ENCODE data around the gene MOSMO.
"Not testable (repeated sequence)": the region's sequence is repeated elsewhere in the genome, so short reads cannot be mapped to it uniquely, and the experiment has no call there.

The MOSMO gene

DNA sequence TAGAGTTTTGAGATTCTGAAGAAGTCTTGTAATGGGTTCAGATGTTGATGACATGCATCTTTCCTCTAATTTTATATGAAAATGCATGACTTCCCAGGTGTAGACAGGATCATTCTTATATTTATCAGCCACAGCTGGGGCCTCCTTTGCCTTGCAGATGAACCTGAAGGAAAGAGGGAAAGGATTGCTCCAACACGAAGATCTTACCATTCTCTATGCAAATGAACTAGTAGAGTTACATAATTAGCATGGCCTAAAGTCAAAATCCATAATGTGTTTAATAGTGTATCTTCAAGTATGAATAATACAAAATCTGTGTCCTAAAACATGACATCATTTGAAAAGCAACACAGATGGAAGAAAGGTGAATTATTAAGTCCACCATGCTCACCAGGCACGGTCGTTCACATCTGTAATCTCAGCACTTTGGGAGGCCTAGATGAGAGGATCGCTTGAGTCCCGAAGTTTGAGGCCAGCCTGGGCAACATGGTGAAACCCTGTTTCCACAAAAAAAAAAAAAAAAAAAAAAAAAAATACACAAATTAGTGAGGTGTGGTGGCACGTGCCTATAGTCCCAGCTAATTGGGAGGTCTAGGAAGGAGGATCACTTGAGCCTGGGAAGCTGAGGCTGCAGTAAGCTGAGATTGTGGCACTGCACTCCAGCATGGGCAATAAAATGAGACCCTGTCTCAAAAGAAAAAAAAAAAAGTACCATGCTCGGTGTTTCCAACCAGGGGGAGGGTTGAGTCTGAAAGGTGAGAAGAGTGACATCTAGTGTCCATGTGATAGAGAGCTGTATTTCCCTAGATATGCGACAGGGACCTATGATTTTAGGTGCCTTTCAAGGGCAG is 90.7 kb downstream of the MOSMO start:
- no peak for DNase-seq

DNA sequence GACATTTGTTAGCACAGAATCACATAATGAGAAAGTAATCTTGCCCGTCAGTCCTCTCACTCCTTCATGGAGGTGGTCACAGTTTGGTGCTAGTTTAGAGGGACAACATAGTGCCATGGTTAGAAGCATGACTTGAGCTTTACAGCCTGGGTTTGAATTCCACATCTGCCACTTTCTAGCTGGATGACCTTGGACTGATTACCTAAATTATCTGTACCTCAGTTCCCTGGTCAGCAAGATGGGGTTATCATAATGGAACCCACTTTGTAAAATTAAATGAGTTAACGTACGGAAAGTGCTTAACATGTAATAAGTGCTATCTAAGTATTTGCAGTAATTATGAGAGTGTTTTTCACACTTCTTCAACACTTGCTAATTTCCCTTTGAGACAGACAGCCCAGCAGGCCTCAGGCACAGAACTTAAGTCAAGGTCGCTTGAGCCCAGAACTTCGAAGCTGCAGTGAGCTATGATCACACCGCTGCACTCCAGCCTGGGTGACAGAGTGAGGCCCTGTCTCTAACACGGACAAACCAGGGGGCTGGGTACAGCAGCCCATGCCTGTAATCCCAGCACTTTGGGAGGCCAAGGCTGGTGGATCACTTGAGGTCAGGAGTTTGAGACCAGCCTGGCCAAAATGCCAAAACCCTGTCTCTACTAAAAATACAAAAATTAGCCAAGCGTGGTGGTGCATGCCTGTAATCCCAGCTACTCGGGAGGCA is 91.5 kb downstream of the MOSMO start:
- no peak for DNase-seq

DNA sequence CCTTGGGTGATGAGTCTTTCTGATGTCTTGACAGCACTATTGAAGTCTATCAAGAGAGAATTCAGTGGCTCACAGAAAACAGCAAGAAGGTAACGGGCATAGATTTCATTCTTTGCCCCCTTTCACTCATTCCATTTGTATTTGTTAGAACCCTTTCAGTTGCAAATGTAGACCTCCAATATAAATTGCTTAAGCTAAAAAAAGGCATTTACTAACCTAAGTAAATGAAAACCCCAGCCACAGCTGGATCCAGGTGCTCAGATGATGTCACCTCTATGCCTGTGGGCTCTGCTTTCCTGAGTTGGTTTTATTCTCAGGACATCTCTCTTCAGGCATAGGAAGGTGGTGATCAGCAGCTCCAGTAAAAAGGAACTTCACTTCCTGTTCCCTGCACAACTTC is 95.5 kb downstream of the MOSMO start:
- no peak for DNase-seq

DNA sequence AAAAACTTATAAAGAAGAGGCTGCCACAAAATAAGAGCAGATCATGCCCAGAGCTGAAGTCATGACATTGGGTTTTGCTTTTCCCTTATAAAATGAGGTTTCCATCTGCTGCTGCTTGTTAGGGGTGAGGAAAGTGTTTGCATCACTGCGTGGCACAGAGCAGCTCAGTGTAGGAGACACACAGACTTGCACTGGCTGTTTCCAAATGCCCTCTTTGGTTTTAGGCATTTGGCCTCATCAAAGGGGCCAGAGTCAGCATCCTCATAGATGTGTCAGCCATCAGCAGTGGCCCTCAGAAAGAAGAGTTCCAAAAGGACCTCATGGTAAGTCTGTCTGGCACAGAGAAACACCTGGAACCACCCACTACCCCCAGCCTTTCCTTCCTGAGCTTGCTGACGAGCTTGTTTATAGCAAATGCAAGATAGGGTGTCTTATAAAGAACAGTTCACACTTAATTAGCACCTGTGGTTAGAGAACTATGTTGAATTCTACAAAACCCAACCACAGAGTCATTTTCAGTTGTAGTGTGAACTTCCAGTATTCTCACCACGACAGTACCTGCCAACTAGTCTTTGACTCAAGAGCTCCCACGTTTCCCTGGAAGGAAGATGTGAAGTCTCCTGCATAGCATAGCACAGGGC is 101.5 kb downstream of the MOSMO start:
- DNase-seq: no peak

DNA sequence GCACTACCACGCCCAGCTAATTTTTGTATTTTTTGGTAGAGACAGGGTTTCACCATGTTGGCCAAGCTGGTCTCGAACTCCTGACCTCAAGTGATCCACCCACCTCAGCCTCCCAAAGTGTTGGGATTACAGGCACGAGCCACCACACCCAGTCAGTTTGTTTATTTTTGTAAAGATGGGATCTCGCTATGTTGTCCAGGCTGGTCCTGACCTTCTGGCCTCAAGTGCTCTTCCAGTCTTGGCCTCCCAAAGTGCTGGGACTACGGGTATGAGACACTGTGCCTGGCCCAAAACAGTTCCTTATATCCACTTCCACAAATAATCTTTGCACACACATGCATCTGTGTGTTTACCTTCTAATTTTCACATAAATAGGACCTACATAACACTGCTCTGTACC is 103.7 kb downstream of the MOSMO start:
- DNase-seq: not testable (repeated sequence)

DNA sequence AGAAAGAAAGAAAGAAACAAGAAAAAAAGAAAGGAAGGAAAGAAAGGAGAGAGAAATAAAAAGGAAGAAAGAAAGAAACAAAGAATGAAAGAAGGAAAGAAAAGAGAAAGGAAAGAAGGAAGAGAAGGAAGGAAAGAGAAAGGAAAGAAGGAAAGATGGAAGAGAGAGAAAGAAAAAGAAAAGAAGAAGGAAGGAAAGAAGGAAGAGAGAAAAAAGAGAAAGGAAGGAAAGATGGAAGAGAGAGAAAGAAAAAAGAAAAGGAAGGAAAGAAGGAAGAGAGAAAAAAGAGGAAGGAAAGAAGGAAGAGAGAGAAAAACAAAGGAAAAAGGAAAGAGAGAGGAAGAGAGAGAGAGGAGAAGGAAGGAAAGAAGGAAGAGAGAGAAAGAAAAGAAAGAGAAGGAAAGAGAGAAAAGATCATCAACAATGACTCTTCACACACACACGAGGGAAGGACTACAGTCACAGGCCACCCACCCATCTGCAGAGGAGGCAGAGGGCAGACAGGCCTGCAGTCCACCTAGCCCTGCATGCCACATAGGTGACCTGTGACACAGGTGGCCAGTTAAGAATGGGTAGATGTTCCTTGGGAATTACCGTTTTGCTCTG is 108.3 kb downstream of the MOSMO start:
- no peak for DNase-seq

DNA sequence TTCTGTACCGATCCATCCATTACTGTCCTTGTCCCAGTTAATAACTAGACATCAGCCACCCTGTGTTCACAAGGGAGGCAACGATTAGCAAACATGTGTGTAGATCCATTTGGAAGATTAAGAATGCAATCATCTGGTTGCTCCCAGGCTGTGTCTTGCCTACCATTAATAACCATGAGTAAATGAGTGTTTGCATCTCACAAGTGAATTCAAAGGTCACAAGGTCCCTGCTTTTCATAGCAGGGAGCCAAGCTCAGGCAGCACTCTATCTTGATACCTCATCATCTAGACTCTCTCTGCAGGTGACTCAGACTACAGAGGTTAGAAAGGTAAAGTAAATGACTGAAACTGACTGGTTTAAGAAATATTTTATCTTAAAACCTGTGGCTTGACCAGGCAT is 109.7 kb downstream of the MOSMO start:
- DNase-seq: no peak

DNA sequence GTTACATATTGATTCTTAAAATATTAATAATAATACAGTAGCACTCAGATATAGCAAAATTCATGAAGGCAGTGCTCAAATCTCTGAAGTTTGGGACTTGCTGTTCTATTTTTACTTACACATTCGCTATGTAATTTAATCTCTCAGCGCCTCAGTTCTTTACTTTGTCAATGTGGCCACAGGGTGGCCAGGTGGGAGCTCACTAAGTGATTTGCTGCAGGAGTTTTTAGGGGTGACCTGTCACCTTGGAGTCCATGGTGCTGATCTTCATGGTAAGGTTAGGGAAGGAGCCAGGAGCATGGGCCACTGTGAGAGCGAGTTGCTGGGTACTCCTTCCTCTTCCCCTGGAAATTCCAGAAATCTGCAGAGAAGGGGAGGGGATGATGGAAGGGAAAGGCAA is 112.5 kb downstream of the MOSMO start:
- DNase-seq: no peak

DNA sequence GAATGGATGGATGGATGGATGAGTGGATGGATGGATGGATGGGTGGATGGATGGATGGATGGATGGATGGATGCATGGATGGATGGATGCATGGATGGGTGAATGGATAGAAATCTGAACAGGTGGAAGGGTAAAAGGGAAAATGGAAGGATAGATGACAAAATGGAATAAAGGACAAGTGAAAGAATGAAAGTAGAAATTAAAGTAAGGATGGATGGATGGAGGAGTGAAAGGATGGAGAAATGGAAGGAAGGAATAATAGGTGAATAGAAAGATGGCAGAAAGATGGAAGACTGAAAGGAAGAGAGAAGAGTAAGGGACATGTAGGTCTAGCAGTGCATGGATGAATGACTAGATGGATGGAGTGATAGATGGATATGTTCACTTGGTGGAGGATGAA is 114.3 kb downstream of the MOSMO start:
- no peak for DNase-seq

DNA sequence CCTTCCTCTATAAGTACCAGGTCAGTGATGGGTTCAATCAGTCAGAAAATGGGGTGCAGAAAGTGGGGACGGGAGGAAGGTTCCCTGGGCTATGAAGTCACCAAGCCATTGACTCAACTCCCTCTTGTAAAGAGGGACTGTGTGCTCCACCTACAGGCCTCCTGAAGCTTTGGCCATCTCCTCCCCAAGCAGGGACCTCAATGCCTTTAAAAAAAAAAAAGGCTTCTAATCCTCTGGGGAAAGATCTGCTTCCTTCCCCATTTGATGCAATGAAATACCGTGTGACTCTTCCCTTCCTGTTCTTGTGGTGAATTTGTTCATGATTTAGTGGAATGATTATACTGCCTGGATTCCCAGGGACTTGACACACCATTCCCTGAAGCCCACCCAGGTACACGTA is 115.2 kb downstream of the MOSMO start:
- DNase-seq: no peak

DNA sequence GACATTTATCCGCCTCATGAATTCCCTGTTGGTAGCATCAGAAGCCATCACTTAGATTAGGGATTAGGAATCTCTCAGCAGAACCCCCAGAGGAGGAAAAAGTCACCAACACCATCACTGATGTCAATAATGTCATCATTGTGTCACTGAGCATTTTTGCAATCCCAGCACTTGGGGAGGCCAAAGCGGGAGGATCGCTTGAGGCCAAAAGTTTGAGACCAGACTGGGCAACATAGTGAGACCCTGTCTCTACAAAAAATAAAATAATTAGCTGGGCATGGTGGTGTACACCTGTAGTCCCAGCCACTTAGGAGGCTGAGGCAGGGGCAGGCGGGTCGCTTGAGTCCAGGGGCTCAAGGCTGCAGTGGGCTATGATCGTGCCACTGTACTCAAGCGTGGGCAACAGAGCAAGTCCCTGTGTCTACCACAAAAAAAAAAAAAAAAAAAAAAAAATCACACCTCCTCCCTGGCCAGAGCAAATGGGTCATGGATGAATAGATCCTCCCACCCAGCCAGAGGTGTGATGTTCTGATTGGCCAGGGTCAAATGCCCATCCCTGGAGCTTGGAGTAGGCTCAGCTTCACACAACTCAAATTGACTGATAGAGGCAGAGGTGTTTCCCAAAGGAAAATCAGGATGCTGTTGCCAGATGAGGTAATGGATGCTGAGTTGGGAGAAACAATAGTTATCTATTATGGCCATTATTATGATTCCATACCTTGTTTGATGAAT is 116.0 kb downstream of the MOSMO start:
- no peak for DNase-seq

DNA sequence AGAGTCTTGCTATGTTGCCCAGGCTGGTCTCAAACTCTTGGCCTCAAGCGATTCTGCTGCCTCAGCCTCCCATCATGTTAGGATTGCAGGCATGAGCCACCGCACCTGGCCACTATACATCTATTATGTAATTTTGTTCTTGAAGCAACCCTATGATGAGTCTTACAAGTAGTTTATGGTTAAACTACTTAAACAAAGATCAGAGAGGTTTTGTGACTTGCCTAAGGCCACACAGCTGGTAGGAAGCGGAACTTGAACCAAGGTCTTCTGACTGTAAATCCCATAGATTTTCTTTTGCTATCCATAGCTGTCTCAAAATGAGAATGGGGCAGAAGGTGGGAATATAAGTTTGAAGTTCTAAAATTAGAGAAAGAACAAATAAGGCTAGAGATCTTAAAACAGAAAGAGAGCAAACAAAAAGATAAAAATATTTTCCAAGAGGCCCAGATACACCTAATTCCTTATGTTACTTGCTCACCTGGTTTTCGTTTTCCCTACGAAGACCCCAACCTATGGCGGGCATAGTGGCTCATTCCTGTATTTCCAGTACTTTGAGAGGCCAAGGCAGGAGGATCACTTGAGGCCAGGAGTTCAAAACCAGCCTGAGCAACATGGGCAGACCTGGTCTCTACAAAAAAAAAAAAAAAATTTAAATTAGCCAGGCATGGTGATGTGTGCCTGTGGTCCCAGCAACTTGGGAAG is 116.8 kb downstream of the MOSMO start:
- no peak for DNase-seq

DNA sequence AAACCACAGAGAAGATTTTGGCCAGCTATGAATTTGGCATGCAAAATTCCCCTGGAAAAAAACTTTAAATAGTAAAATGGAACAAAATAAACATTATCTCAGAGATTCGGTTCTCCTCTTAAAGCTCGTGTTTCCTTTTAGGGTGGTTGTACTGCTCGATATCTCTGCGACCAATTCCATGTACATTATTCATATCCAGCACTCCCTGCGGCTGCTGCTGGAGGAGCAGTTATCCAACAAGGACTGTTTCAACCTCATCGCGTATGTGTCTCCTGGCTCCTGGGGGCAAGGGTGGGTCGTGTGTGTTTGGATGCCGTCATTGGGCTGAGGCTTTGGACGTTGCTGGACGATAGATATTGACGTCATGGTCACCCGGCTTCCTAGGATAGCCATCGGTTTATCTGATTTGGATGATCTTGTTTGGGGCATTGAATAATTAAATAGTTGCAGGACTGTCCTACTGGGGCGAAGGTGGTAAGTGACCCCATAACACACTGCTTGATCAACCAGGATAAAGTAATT is 118.2 kb downstream of the MOSMO start:
- no peak for DNase-seq

DNA sequence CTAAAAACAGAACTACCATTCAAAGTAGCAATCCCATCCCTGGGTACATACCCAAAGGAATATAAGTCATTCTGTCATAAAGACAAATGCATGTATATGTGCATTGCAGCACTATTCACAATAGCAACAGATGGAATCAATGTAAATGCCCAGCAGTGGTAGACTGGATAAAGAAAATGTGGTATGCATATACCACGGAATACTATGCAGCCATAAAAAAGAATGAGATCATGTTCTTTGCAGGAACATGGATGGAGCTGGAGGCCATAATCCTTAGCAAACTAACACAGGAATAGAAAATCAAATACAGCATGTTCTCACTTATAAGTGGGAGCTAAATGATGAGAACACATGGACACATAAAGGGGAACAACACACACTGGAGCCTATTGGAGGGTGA is 120.6 kb downstream of the MOSMO start:
- not testable (repeated sequence) for DNase-seq

DNA sequence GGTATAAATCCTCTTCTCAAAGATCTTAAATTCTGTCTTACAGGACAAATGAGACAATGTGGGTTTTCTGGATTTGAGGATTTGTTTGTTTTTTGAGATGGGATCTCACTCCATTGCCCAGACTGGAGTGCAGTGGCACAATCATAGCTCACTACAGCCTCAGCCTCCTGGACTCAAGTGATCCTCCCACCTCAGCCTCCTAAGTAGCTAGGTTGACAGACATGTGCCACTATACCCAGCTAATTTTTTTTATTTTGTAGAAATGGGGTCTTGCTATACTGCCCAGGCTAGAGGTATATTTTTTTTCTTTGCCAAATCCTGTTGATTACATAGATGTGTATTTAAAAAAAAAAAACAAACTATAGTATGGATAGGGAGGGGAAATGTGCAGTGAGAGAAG is 122.6 kb downstream of the MOSMO start:
- no peak for DNase-seq

DNA sequence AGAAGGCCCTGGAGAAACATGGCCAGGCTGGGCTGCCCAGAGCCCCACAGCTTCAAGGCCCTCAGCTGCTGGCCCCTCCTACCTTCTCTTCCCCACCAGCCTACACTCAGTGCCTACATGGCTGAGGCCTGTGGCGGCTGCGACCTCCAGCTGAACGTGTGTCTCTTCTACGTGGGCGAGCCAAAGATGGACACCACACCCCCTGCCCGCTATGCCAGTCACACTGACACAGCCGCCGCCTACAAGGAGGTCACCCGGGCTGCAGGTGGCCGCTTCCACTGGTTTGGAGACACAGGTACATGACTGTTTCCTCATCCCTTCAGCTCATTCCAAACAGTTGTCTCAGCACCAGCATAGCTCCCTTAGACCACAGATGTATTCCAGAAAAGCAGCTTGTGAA is 124.9 kb downstream of the MOSMO start:
- no peak for DNase-seq

All from activated CD4-positive, CD25-positive, alpha-beta regulatory T cell treated with anti-CD3 and anti-CD28 coated beads, Interleukin-2, amount 50 U/mL, for 72 hours (primary cell).